Fibroblast of skin of scalp (primary cell): ENCODE results near the gene SLC5A2.
"Not testable (repeated sequence)": the region's sequence is repeated elsewhere in the genome, so short reads cannot be mapped to it uniquely, and the experiment has no call there.

Experiments
- DNase-seq: peaks from one replicate; pipeline ENCODE4 v3.0.0-alpha.2; 2013

SLC5A2 gene

DNA sequence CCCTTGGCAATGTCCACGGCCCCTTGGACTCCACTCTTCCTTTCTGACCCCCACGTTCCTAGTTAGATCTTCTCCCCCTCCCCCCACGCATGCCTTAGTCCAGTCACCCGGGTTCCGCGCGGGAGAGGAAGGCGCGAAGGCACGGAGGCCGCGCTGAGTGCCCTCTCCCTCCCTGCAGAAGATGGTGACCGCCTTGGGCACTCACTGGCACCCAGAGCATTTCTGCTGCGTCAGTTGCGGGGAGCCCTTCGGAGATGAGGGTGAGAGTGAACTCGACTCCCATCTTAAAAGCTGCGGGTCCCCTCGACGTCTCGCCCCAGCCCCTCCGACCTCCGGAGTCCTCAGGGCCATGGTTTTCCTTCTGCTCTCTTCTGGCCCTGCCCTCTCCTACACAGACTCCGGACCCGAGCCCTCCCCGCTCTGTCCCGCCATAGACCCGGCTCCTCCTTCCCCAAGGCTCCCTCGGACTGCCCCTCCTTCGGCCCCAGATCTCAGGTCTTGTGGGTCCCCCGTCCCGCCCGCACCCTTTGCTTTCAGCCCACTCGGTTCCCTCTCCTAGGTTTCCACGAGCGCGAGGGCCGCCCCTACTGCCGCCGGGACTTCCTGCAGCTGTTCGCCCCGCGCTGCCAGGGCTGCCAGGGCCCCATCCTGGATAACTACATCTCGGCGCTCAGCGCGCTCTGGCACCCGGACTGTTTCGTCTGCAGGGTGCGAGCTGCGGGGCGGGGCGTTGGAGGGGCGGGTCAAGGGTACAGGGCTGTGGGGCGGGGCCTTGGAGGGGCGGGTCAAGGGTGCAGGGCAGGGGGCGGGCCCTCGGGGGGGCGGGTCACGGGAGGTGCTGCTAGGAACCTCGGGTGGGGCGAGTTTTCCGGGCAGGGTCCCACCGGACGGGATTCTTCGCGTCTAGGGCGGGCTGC, 6.4 kb upstream of the SLC5A2 start:
- DNase-seq = no peak

- no peak for DNase-seq
Observed at GRCh38 chr16:31477220-31478216, 5.4 kb upstream of the SLC5A2 start.

DNA sequence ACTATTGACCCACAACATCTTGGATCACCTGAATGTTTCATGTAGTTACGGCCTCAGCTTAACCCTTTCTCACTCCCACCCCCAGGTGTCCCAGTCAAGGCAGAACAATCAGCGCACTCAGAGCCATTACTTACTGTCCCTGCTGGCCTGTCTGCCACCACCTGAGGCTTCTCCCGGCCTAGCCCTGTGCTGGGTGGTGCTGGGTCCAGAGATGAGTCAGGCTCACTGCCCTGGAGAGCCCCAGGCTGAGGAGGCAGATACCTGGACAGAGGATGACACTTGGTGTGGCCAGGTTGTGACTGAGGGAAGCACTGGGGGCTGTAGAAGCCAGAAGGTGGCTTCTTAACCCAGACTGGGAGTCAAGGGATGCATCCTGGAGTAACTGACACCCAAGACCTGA, 4.0 kb upstream of the SLC5A2 start:
- DNase-seq = no peak

- DNase-seq = no peak
Observed at GRCh38 chr16:31479751-31480150, 3.2 kb upstream of the SLC5A2 start.

GRCh38 chr16:31480851-31481536, 1.9 kb upstream of the SLC5A2 start:
- DNase-seq = no peak

GRCh38 chr16:31484048-31484447, 1.1 kb downstream of the SLC5A2 start:
- not testable (repeated sequence) for DNase-seq

DNA sequence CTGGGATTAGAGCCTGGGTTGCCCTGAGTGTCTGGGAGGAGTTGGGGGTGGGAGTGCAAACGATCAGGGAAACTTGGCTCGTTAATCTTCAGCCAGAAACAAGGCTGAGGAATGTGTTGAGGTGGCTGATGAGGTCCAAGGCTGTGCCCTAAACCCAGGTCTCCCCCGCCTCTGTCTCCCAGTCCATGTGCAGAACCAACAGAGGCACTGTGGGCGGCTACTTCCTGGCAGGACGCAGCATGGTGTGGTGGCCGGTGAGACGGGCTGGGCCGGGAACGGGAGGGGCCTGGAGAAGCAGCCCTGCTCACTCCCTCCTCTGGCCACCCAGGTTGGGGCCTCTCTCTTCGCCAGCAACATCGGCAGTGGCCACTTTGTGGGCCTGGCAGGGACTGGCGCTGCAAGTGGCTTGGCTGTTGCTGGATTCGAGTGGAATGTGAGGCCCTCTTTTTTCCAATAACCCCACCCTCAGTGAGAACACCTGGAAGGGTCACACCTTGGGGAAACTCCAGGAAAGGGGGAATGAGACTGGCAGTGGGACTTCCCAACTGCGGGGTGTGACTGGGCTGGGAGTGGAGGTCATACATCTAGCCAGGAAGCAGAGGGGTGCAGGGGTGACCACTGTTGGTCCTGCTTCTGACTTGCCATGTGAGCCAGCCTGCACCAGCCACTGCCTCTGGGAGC, 1.7 kb downstream of the SLC5A2 start:
- no peak for DNase-seq

GRCh38 chr16:31485571-31485970, 2.6 kb downstream of the SLC5A2 start:
- DNase-seq = no peak

GRCh38 chr16:31486045-31486444, 3.1 kb downstream of the SLC5A2 start:
- no peak for DNase-seq

DNA sequence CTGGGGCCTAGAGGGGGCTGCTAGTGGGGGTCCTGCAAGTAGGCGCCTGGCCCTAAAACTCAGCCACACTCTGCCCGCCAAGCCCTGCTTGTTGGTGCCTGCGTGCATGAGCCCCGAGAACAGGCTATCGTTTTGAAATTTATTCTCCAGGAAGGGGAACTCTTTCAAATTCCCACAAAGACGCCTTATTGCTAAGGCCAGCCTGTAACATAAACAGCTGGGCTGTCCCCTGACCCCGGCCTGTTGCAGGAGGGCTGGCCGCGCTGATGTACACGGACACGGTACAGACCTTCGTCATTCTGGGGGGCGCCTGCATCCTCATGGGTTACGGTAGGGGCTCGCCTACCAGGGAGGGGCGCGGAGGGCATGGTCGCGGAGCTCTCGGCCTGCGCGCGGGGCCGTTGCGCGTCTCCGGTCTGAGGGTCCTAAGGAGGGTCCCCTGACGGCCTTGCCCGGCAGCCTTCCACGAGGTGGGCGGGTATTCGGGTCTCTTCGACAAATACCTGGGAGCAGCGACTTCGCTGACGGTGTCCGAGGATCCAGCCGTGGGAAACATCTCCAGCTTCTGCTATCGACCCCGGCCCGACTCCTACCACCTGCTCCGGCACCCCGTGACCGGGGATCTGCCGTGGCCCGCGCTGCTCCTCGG, 4.3 kb downstream of the SLC5A2 start:
- DNase-seq = no peak

DNA sequence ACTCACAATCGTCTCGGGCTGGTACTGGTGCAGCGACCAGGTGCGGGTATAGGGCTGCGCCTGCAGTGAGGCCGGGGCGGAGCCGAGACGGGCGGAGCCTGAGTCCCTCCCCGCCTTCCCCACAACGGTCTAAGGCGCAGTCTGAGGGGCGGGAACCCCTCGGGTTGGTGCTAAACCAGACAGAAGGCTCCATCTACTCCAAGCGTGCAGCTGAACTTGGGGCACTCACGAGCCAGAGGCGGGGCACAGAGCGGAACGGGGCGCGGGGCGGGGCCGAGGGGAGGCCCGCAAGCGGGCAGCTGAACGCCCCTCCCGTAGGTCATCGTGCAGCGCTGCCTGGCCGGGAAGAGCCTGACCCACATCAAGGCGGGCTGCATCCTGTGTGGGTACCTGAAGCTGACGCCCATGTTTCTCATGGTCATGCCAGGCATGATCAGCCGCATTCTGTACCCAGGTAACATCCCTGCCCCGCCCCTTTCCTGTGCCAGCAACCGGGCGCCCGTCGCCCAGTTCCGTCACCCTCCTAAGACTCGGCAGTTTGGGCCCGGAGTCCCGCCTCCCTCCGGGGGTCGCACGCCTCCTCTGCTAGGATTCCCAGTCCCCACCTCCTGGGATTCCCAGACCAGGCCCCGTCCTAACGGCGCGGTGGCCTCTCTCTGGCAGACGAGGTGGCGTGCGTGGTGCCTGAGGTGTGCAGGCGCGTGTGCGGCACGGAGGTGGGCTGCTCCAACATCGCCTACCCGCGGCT, 5.0 kb downstream of the SLC5A2 start:
- no peak for DNase-seq

- DNase-seq = no peak
Observed at GRCh38 chr16:31488468-31489297, 5.8 kb downstream of the SLC5A2 start.

GRCh38 chr16:31489298-31489564, 6.3 kb downstream of the SLC5A2 start:
- no peak for DNase-seq

- no peak for DNase-seq
Observed at GRCh38 chr16:31489616-31490584, 7.0 kb downstream of the SLC5A2 start.

- no peak for DNase-seq
Observed at GRCh38 chr16:31491778-31492418, 9.0 kb downstream of the SLC5A2 start.

DNA sequence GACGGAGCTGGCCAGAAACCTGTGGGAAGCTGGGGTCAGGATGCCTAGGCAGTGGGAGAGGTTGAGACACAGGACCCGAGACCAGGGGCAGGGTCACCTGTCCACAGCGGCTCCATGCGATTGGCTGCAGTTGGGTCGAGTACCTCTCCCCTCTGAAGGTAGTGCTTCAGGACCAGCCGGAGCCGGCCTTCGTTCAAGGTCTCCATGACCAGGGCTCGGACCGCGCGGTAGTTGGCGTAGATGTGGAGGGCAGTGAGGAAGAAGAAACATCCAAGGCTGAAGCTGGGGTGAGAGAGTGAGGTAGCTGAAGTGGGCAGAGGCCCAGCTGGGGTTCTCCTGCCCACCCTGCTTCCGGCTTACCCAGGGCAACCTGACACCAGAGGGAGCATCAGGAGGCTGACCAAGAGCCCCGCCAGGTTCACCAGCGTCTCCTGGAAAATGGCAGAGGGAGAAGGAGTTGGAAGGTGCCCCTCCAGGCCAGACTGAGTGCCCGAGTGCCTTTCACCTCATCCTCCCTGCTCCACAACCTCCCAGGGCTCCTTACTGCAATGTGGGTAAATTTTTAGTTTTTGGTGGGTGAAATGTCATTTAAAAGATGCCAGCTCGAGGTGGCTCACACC, 10.7 kb downstream of the SLC5A2 start:
- DNase-seq = no peak

GRCh38 chr16:31496670-31497069, 13.7 kb downstream of the SLC5A2 start:
- DNase-seq = no peak

DNA sequence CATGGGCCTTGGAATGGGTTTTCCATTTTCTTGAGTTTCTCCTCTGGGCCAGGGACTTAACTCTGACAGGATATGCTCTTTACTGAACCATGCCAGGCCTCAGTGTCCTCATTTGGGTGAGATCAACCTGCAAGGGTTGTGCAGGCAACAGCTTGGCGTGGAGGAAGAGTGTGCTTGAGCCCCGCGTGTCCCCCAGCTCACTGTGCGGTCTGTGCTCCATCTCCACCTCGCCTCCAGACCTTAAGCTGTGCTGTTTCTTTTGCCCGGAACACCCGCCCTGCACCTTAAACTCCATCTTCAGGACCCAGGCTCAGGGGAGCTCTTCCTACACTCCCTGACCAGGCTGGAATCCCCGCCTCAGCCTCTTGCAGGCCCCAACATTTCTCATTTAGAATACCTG, 15.6 kb downstream of the SLC5A2 start:
- DNase-seq = no peak
